NCI-H2107 treated with DMSO at 0.1 percent for 48 hours (cell line): ENCODE measurements around the gene OR2L8.

ENCODE experiments used
- DNase-seq: peaks from one replicate; lab custom pipeline; 2025; ENCODE audit not compliant: unreplicated experiment; lab: John Stamatoyannopoulos, UW

Gene OR2L8

DNA sequence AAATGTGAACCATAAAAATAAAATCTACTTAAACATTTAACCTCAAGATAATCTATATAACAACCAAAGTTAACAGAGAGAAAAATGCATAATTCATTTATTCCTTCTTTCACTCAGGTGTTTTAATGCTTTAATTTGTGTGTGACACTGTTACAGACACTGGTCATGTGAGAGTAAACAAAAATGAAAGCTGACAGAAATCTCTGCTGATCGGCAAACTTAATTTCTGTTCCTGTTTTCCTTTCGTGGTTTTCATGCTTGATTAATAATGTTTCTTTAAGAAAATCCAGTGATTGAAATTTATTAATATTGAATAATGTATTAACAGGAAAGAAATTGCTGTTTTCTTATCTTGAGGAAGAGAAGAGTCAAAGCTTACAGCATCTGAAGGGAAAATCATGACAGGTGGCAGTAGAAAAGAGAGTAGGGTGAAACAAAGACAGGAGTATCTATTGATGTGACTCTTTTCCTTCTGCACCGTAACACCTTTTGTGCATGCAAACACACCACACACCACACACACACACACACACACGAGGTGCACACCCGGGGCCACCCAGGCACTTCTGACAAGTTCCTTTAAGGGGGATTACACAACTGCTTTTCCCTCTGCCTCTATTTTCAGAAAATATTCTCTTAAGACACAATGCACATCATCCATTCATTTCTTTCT, 18.0 kb downstream of the OR2L8 start:
- no peak for DNase-seq

DNA sequence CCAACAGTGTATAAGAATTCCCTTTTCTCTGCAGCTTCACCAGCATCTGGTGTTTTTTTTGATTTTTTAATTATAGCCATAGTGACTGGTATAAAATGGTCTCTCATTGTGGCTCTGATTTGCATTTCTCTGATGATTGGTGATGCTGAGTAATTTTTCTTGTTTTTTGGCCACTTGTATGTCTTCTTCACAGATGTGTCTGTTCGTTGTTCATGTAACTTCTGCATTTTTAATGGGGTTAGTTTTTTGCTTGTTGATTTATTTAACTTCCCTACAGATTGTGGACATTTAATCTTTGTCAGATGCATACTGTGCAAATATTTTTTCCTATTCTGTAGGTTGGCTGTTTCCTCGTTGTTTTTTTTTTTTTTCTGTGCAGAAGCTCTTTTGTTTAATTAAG, 44.3 kb downstream of the OR2L8 start:
- no peak for DNase-seq

DNA sequence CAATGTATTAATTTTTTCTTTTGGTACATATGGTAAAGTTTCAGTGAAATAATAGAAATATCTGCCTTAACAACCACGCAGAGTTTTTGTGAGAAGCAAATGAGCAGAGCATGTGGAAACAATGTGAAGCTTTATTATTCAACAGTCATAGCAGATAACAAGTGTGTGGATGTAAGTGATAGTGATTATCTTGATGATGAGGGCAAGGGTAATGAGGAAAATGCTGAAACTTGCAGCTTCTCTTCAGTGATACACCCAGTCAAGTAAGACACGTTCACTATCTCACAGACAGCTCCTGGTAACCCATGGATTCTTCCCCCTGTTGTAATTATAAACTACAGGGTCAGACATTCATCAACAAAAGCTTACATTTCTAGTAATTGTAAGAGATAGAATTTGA, 50.2 kb downstream of the OR2L8 start:
- DNase-seq, result no peak
